Calu3 (cell line): ENCODE data around the gene BACH2. TPM values are rescaled to one million over a fixed set of nuclear protein-coding genes. Genes with fewer than 3 reads are reported as not detected.

Experiments used
- BruUV-seq: library from RNA; stranded (reverse); fragments of 400-500 nt; replicated peaks from 2 replicates; lab custom pipeline; 2021; lab: Mats Ljungman, UMichigan
- CTCF ChIA-PET: fragments of 300-600 bp; sonication (Branson Sonifier 250); formaldehyde crosslinking; loops from one replicate; lab custom pipeline; 2022; ENCODE audit warnings: antibody characterized with exemption; lab: Charles Lee
- DNase-seq: peaks from one replicate; pipeline ENCODE4 v3.0.0; 2022
- H3K27ac Mint-ChIP-seq: one replicate; pipeline ENCODE4 v1.8.0; 2022; ENCODE audit warnings: mixed read lengths; ENCODE audit not compliant: unreplicated experiment
- H3K27me3 Mint-ChIP-seq: one replicate; pipeline ENCODE4 v1.8.0; 2022; ENCODE audit warnings: mixed read lengths; ENCODE audit not compliant: unreplicated experiment
- H3K36me3 Mint-ChIP-seq: one replicate; pipeline ENCODE4 v1.8.0; 2022; ENCODE audit warnings: mild to moderate bottlenecking, moderate library complexity, mixed read lengths; ENCODE audit not compliant: insufficient read depth, unreplicated experiment
- H3K4me1 Mint-ChIP-seq: one replicate; pipeline ENCODE4 v1.8.0; 2022; ENCODE audit warnings: mild to moderate bottlenecking, low read depth, mixed read lengths; ENCODE audit not compliant: unreplicated experiment
- H3K4me3 Mint-ChIP-seq: one replicate; pipeline ENCODE4 v1.8.0; 2022; ENCODE audit warnings: mild to moderate bottlenecking, low read depth, moderate library complexity, mixed read lengths; ENCODE audit not compliant: unreplicated experiment
- H3K9me3 Mint-ChIP-seq: one replicate; pipeline ENCODE4 v1.8.0; 2022; ENCODE audit warnings: low read depth, mixed read lengths; ENCODE audit not compliant: unreplicated experiment
- CTCF ChIP-seq: fragments of 200-600 bp; IDR thresholded peaks from one replicate; pipeline ENCODE4 v1.8.0; 2022; ENCODE audit warnings: antibody characterized with exemption; ENCODE audit not compliant: unreplicated experiment
- intact Hi-C: fragments of 100-400 bp; cut with micrococcal nuclease; formaldehyde crosslinking; loops from one replicate; pipeline ENCODE4 v1.10.0; 2022; ENCODE audit not compliant: unreplicated experiment
- total RNA-seq: library from RNA; stranded (reverse); gene quantifications from 2 replicates; pipeline ENCODE4 v1.2.3, GENCODE V29; 2022

The BACH2 gene
- total RNA-seq, 1 experiment from 2014 or later: 7.2 TPM

GRCh38 chr6:90162648-90163387 lies 133.8 kb downstream of the BACH2 start:
- DNase-seq: no peak
- Mint-ChIP-seq H3K27ac (no peak overlapping the region), H3K9me3 (no peaks in the 10 kb centered on the region), H3K27me3 (no peaks in the 10 kb centered on the region), H3K36me3 (no peaks in the 10 kb centered on the region), H3K4me1 (no peaks in the 10 kb centered on the region), H3K4me3 (no peak overlapping the region)
- no TSS peak for BruUV-seq
- TF ChIP-seq CTCF: no peak
- CTCF ChIA-PET: no interaction called here
- intact Hi-C loops: no loop called here

- DNase-seq: no peak
- H3K27ac Mint-ChIP-seq: no peak overlapping the region
- H3K4me3 Mint-ChIP-seq: no peak overlapping the region
- no peaks in the 10 kb centered on the region for H3K36me3 Mint-ChIP-seq
- CTCF ChIA-PET: no interaction called here
- BruUV-seq: no TSS peak
- peaks cover 7% of the 10 kb centered on the region for H3K4me1 Mint-ChIP-seq
- intact Hi-C loops: no loop called here
- no peaks in the 10 kb centered on the region for H3K27me3 Mint-ChIP-seq
- no peak for TF ChIP-seq CTCF
- no peaks in the 10 kb centered on the region for H3K9me3 Mint-ChIP-seq
These were observed 136.6 kb downstream of the BACH2 start for GRCh38 chr6:90160013-90160412.

- intact Hi-C loops: no loop called here
- no peak overlapping the region for H3K27ac Mint-ChIP-seq
- H3K4me3 Mint-ChIP-seq: no peak overlapping the region
- no peaks in the 10 kb centered on the region for H3K9me3 Mint-ChIP-seq
- H3K4me1 Mint-ChIP-seq: peaks cover 7% of the 10 kb centered on the region
- CTCF ChIA-PET: no interaction called here
- no peak for TF ChIP-seq CTCF
- BruUV-seq: no TSS peak
- no peak for DNase-seq
- no peaks in the 10 kb centered on the region for H3K36me3 Mint-ChIP-seq
- no peaks in the 10 kb centered on the region for H3K27me3 Mint-ChIP-seq
These were observed 137.2 kb downstream of the BACH2 start for GRCh38 chr6:90159452-90159851.

- peaks cover 7% of the 10 kb centered on the region for H3K4me1 Mint-ChIP-seq
- DNase-seq: no peak
- no peaks in the 10 kb centered on the region for H3K27me3 Mint-ChIP-seq
- H3K9me3 Mint-ChIP-seq: no peaks in the 10 kb centered on the region
- H3K36me3 Mint-ChIP-seq: no peaks in the 10 kb centered on the region
- CTCF ChIA-PET: interaction anchor here (0.6 kb wide), 1 partner anchor 13 kb away, joined by 6 read pairs; no protein-coding TSS in a partner anchor
- no peak for TF ChIP-seq CTCF
- H3K4me3 Mint-ChIP-seq: no peak overlapping the region
- H3K27ac Mint-ChIP-seq: no peak overlapping the region
- intact Hi-C loops: no loop called here
- BruUV-seq: no TSS peak
These were observed 137.7 kb downstream of the BACH2 start for GRCh38 chr6:90158936-90159335.
